H9 (cell line): ENCODE data around the gene TET2. TPM values are rescaled to one million over a fixed set of nuclear protein-coding genes. Genes with fewer than 3 reads are reported as not detected.

Source experiments
- DNase-seq: peaks from one replicate; pipeline ENCODE4 v3.0.0-alpha.2; 2017
- H2AFZ ChIP-seq: one replicate; pipeline ENCODE4 v1.6.1; 2013; ENCODE audit warnings: mild to moderate bottlenecking, low read length, control low read depth, moderate library complexity
- H2AK5ac ChIP-seq: 2 replicates; pipeline ENCODE4 v1.6.1; 2013; ENCODE audit warnings: low read length, control low read depth, mixed read lengths; ENCODE audit not compliant: insufficient read length
- H2BK120ac ChIP-seq: one replicate; pipeline ENCODE4 v1.6.1; 2013; ENCODE audit warnings: low read depth, mild to moderate bottlenecking, low read length, control low read depth, inconsistent platforms; ENCODE audit not compliant: poor library complexity, severe bottlenecking
- H2BK12ac ChIP-seq: 2 replicates; pipeline ENCODE4 v1.6.1; 2013; ENCODE audit warnings: low read length, control low read depth, mixed read lengths, low read depth; ENCODE audit not compliant: insufficient read length
- H2BK15ac ChIP-seq: 2 replicates; pipeline ENCODE4 v1.6.1; 2013; ENCODE audit warnings: low read depth, low read length, control low read depth
- H2BK20ac ChIP-seq: one replicate; pipeline ENCODE4 v1.6.1; 2013; ENCODE audit warnings: low read depth, mild to moderate bottlenecking, low read length, control low read depth, inconsistent platforms; ENCODE audit not compliant: poor library complexity, severe bottlenecking
- H2BK5ac ChIP-seq: 2 replicates; pipeline ENCODE4 v1.6.1; 2013; ENCODE audit warnings: low read length, control low read depth, mixed read lengths; ENCODE audit not compliant: insufficient read length
- H3K14ac ChIP-seq: 2 replicates; pipeline ENCODE4 v1.6.1; 2013; ENCODE audit warnings: low read length, control low read depth; ENCODE audit not compliant: insufficient read depth
- H3K18ac ChIP-seq: 2 replicates; pipeline ENCODE4 v1.6.1; 2013; ENCODE audit warnings: low read depth, mild to moderate bottlenecking, mixed read lengths, low read length, control low read depth; ENCODE audit not compliant: insufficient read length
- H3K23ac ChIP-seq: 2 replicates; pipeline ENCODE4 v1.6.1; 2013; ENCODE audit warnings: low read length, control low read depth, mixed read lengths, low read depth; ENCODE audit not compliant: insufficient read length
- H3K23me2 ChIP-seq: 2 replicates; pipeline ENCODE4 v1.6.1; 2013; ENCODE audit warnings: low read depth, mild to moderate bottlenecking, mixed read lengths, low read length, control low read depth; ENCODE audit not compliant: insufficient read length, poor library complexity, severe bottlenecking
- H3K27ac ChIP-seq: 2 replicates; pipeline ENCODE4 v1.5.1; 2013; ENCODE audit warnings: low read length, control low read depth, mixed read lengths, low read depth; ENCODE audit not compliant: insufficient read length
- H3K27me3 ChIP-seq: 2 replicates; pipeline ENCODE4 v1.6.1; 2013; ENCODE audit warnings: low read length, control low read depth, inconsistent platforms; ENCODE audit not compliant: insufficient read depth
- H3K4ac ChIP-seq: 2 replicates; pipeline ENCODE4 v1.6.1; 2013; ENCODE audit warnings: low read depth, mild to moderate bottlenecking, control low read depth, inconsistent platforms, low read length, moderate library complexity
- H3K4me1 ChIP-seq: 2 replicates; pipeline ENCODE4 v1.6.1; 2013; ENCODE audit warnings: low read length, control low read depth, inconsistent platforms; ENCODE audit not compliant: insufficient read depth
- H3K4me2 ChIP-seq: 2 replicates; pipeline ENCODE4 v1.6.1; 2013; ENCODE audit warnings: low read length, control low read depth, mixed read lengths; ENCODE audit not compliant: insufficient read length, insufficient read depth
- H3K56ac ChIP-seq: 2 replicates; pipeline ENCODE4 v1.6.1; 2013; ENCODE audit warnings: low read depth, mild to moderate bottlenecking, mixed read lengths, low read length, control low read depth; ENCODE audit not compliant: insufficient read length
- H3K79me1 ChIP-seq: 2 replicates; pipeline ENCODE4 v1.6.1; 2013; ENCODE audit warnings: low read depth, mild to moderate bottlenecking, moderate library complexity, low read length, control low read depth, inconsistent platforms; ENCODE audit not compliant: insufficient read depth, poor library complexity, severe bottlenecking
- H3K79me2 ChIP-seq: 2 replicates; pipeline ENCODE4 v1.6.1; 2013; ENCODE audit warnings: low read length, control low read depth, inconsistent platforms; ENCODE audit not compliant: insufficient read depth
- H3K9ac ChIP-seq: 2 replicates; pipeline ENCODE4 v1.6.1; 2013; ENCODE audit warnings: low read length, control low read depth, mixed read lengths; ENCODE audit not compliant: insufficient read length; ENCODE audit errors: extremely low read depth
- H3K9me3 ChIP-seq: one replicate; pipeline ENCODE4 v1.6.1; 2013; ENCODE audit warnings: low read depth, low read length, inconsistent platforms; ENCODE audit not compliant: control insufficient read depth
- H3T11ph ChIP-seq: one replicate; pipeline ENCODE4 v1.6.1; 2013; ENCODE audit warnings: mild to moderate bottlenecking, low read length, control low read depth, inconsistent platforms
- H4K20me1 ChIP-seq: one replicate; pipeline ENCODE4 v1.6.1; 2013; ENCODE audit not compliant: control insufficient read depth, insufficient read length, insufficient read depth
- H4K5ac ChIP-seq: 2 replicates; pipeline ENCODE4 v1.6.1; 2013; ENCODE audit warnings: low read depth, mild to moderate bottlenecking, mixed read lengths, low read length, control low read depth; ENCODE audit not compliant: insufficient read length
- H4K8ac ChIP-seq: replicated peaks from 2 replicates; pipeline ENCODE4 v1.6.1; 2013; ENCODE audit warnings: low read length, control low read depth, mixed read lengths, low read depth; ENCODE audit not compliant: insufficient read length
- H4K91ac ChIP-seq: 2 replicates; pipeline ENCODE4 v1.6.1; 2013; ENCODE audit warnings: low read depth, mild to moderate bottlenecking, moderate library complexity, mixed read lengths, low read length, control low read depth; ENCODE audit not compliant: insufficient read length
- H3K27ac Mint-ChIP-seq, 3 experiments: 2 replicates in 2 of 3; 3 replicates in 1 of 3; pipeline ENCODE4 v1.8.0; 2020 to 2021; ENCODE audit warnings: mixed read lengths in 3 of 3, mild to moderate bottlenecking in 1 of 3, moderate library complexity in 1 of 3
- H3K27me3 Mint-ChIP-seq: 2 replicates; pipeline ENCODE4 v1.8.0; 2021; ENCODE audit warnings: low read depth, mild to moderate bottlenecking, moderate library complexity, mixed read lengths
- H3K36me3 Mint-ChIP-seq, 3 experiments: 2 replicates in 2 of 3; 3 replicates in 1 of 3; pipeline ENCODE4 v1.8.0; 2020 to 2021; ENCODE audit warnings: low read depth in 3 of 3, mixed read lengths in 3 of 3; ENCODE audit not compliant: insufficient read depth in 1 of 3
- H3K4me1 Mint-ChIP-seq, 2 experiments: 2 replicates each; pipeline ENCODE4 v1.8.0; 2020; ENCODE audit warnings: mixed read lengths in 2 of 2
- H3K4me3 Mint-ChIP-seq, 2 experiments: 2 replicates in 1 of 2; 3 replicates in 1 of 2; pipeline ENCODE4 v1.8.0; 2020 to 2021; ENCODE audit warnings: mild to moderate bottlenecking in 2 of 2, mixed read lengths in 2 of 2, moderate library complexity in 1 of 2
- H3K9me3 Mint-ChIP-seq, 2 experiments: 2 replicates in 1 of 2; 3 replicates in 1 of 2; pipeline ENCODE4 v1.8.0; 2020; ENCODE audit warnings: mild to moderate bottlenecking in 2 of 2, mixed read lengths in 2 of 2, moderate library complexity in 1 of 2
- CTCF ChIP-seq: fragments of 200-600 bp; sonication (generic); conservative IDR thresholded peaks from 3 replicates; pipeline ENCODE4 v1.8.0; 2021; ENCODE audit warnings: antibody characterized with exemption, mild to moderate bottlenecking
- WGBS: extraction: QIAGEN DNeasy Blood & Tissue Kit; methylation state at CpG from one replicate; pipeline ENCODE4 v1.1.7; 2013; ENCODE audit warnings: missing lambda C conversion rate, low lambda C conversion rate, mixed read lengths; ENCODE audit not compliant: insufficient read length; ENCODE audit errors: extremely low coverage; 5-methylcytosine and 5-hydroxymethylcytosine counted together
- total RNA-seq: library from RNA; stranded (reverse); gene quantifications from 2 replicates; pipeline ENCODE4 v1.2.1, GENCODE V29; 2021

Gene TET2
- total RNA-seq, 1 experiment from 2014 or later: 3.1 TPM

- Histone ChIP-seq H3K4me2 (no peak overlapping the region), H2BK5ac (no peak overlapping the region), H3K27me3 (peaks cover 25% of the 10 kb centered on the region), H2AFZ (no peak overlapping the region), H3K18ac (no peak overlapping the region), H3K23me2 (peaks cover 16% of the 10 kb centered on the region), H3K9me3 (no peaks in the 10 kb centered on the region), H3K14ac (no peak overlapping the region), H3K4me1 (no peaks in the 10 kb centered on the region), H4K8ac (no peak overlapping the region), H3K27ac (no peak overlapping the region), H3K23ac (no peak overlapping the region), H2BK20ac (no peak overlapping the region), H3K4ac (no peak overlapping the region), H2BK15ac (no peak overlapping the region), H4K20me1 (no peaks in the 10 kb centered on the region), H4K91ac (no peak overlapping the region), H4K5ac (no peak overlapping the region), H3K56ac (no peak overlapping the region), H3K9ac (no peak overlapping the region), H2BK120ac (no peak overlapping the region), H3K79me1 (no peaks in the 10 kb centered on the region), H3T11ph (no peak overlapping the region), H2AK5ac (no peak overlapping the region), H2BK12ac (no peak overlapping the region), H3K79me2 (no peaks in the 10 kb centered on the region)
- H3K9me3 Mint-ChIP-seq: peaks cover 0 to 3% of the 10 kb centered on the region in 2 experiments; a peak in 1 of 5 replicates
- peaks cover 67% of the 10 kb centered on the region for H3K27me3 Mint-ChIP-seq
- H3K36me3 Mint-ChIP-seq: no peaks in the 10 kb centered on the region
- no peak for DNase-seq
- peaks cover 18 to 21% of the 10 kb centered on the region in 2 experiments for H3K4me1 Mint-ChIP-seq
- no peak overlapping the region for H3K4me3 Mint-ChIP-seq
- no peak overlapping the region for H3K27ac Mint-ChIP-seq
- no CpG with 5 or more reads among the region's 1 CpG for WGBS
- no peak for TF ChIP-seq CTCF
These were observed 3.1 kb downstream of the TET2 start for GRCh38 chr4:105149771-105150170.
